Eye (tissue), 1 donor: ENCODE measurements around the gene SEMA6B.
A peak's percentile ranks its signal among the peaks of the same experiment; 100 is the strongest.
"Not testable (repeated sequence)": the region's sequence is repeated elsewhere in the genome, so short reads cannot be mapped to it uniquely, and the experiment has no call there.

ENCODE experiments used
- DNase-seq: peaks from one replicate; pipeline ENCODE4 v3.0.0-alpha.2; 2015

Gene SEMA6B, protein sequence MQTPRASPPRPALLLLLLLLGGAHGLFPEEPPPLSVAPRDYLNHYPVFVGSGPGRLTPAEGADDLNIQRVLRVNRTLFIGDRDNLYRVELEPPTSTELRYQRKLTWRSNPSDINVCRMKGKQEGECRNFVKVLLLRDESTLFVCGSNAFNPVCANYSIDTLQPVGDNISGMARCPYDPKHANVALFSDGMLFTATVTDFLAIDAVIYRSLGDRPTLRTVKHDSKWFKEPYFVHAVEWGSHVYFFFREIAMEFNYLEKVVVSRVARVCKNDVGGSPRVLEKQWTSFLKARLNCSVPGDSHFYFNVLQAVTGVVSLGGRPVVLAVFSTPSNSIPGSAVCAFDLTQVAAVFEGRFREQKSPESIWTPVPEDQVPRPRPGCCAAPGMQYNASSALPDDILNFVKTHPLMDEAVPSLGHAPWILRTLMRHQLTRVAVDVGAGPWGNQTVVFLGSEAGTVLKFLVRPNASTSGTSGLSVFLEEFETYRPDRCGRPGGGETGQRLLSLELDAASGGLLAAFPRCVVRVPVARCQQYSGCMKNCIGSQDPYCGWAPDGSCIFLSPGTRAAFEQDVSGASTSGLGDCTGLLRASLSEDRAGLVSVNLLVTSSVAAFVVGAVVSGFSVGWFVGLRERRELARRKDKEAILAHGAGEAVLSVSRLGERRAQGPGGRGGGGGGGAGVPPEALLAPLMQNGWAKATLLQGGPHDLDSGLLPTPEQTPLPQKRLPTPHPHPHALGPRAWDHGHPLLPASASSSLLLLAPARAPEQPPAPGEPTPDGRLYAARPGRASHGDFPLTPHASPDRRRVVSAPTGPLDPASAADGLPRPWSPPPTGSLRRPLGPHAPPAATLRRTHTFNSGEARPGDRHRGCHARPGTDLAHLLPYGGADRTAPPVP

DNA sequence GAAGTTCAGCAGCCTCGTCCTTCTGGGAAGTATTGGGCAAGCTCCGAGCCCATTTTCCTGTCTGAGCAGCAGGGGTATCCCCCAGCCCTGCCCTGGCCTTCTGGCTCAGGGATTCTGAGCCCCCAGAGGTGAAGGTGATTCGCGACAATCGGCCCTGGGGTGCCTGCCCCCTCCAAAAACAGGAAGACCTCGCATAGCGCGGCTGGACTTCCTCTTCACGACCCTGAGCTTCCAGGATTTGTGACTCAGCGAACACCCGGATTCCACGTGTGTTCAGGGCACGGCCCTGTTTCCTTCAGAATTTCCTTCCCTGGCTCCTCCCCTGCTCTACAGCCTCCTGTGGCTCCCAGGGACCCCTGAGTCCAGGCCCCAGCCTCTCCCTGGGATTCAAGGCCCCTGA lies at the start of gene SEMA6B:
SEMA6B (minus strand) TSS at position 116 of the 400 bp plus-strand sequence. CDS start 1,227 bp downstream, outside the sequence.
- DNase-seq = no peak

GRCh38 chr19:4606921-4607678 lies 47.6 kb upstream of the SEMA6B start:
- DNase-seq = peak; percentile 96

- no peak for DNase-seq
Observed at GRCh38 chr19:4606181-4606580, 46.7 kb upstream of the SEMA6B start.

- DNase-seq = no peak
Observed at GRCh38 chr19:4604912-4605311, 45.4 kb upstream of the SEMA6B start.

DNA sequence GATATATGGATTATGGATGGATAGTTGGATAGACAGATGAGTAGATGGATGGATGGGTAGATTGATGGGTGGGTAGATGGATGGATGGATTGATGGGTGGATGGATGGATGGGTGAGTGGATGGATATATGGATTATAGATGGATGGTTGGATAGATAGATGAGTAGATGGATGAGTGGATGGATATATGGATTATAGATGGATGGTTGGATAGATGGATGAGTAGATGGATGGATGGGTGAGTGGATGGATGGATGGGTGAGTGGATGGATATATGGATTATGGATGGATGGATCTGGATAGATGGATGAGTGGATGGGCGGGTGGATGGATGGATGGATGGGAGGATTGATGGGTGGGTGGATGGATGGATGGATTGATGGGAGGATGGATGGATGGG lies 43.4 kb upstream of the SEMA6B start:
- no peak for DNase-seq

GRCh38 chr19:4602173-4602788 lies 42.8 kb upstream of the SEMA6B start:
- no peak for DNase-seq

- no peak for DNase-seq
Observed at GRCh38 chr19:4600893-4601292, 41.4 kb upstream of the SEMA6B start.

DNA sequence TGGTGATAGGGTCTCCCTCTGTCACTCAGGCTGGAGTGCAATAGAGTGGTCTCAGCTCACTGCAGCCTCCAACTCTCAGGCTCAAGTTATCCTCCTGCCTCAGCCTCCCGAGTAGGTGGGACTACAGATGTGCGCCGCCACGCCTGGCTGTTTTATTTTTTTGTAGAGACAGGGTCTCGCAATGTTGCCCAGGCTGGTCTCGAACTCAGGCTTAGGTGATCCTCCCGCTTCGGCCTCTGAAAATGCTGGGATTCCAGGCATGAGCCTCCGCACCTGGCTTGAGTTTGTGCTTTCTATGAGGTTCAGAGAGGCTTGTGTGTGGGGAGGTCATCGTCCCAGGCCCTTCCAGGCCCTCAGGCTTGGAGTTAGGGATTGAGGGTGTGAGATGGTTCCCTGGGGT lies 40.6 kb upstream of the SEMA6B start:
- DNase-seq = no peak

DNA sequence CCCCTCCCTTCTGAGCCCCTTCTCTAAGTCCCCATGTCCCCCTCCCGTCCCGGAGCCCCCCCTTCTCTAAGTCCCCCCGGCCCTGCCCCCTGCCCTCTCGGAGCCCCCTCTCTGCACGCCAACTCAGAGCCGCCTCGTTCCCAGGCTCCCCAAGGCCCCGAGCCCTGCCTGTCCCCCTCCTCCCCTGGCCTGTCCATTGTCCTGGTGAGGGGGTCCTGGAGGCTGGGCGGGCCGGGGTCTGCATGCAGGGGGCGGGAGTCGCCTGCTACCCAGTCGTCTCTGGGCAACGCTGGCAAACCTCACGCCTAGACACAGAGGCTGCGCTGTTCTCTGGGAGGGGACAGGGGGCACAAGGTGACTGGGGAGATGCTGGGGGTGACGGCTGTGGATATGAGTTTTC lies 39.2 kb upstream of the SEMA6B start:
- peak; percentile 38 for DNase-seq

DNA sequence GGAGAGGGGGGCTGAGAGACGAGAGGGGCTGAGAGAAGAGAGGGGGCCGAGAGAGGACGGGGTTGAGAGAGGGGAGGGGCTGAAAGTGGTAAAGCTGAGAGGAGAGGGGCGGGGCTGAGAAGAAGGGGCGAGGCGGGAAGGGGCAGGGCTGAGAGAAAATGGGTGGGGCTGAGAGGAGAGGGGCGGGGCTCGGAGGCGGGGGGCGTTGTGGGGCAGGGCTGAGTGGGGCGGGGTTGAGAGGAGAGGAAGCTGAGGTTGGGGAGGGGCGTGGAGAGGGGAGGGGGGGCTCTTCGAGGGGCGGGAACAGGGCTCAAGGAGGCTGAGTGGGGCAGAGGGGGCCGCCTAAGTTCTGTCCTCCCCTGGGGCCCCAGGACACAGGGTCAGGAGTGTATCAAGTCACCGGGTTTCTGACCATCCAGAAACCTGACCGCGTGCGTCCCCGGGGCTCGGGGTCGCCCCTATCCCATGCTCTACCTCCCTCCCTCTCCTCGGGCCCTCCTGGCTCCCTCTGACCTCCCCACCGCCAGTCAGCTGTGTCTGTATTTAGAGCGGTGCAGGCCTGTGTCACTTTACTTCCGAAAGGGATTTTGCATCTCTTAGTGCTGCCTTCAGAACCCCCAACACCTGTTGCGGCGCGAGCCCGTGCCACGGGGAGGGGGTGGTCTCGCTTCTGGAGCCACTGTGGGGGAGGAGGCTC lies 38.6 kb upstream of the SEMA6B start:
- peak; percentile 76 for DNase-seq

DNA sequence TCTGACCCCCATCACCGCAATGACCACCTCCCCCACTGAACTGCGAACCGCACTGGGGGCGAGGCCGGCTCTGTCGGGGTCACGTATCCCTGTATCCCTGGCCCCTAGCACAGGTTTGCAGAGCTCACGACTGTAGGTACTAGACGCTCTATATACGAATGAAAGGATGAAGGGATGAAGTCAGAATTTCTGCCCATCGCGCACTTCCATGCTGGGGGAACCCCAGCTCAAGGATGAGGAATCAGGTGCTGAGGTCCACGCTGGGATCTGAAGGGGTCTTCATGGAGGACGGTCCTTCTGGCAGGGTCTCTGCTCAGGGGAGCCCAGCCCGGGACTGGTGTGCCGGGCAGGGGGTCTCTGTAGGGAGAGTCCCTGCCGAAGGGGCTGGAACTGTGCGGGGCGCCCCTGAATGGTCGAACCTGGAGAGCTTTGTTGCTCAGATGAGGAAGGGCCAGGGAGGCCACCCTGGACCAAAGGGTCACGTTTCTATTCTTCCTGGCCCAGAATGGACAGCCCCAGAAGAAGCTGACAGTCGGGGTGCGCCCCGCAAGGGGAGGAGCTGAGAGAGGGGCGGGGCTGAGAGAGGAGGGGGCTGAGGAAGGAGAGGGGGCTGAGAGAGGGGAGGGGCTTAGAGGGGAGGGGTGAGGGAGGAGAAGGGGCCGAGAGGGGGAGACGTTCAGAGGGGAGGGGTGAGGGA lies 37.9 kb upstream of the SEMA6B start:
- DNase-seq = no peak

GRCh38 chr19:4596033-4596904 lies 36.8 kb upstream of the SEMA6B start:
- peak; percentile 33 for DNase-seq

DNA sequence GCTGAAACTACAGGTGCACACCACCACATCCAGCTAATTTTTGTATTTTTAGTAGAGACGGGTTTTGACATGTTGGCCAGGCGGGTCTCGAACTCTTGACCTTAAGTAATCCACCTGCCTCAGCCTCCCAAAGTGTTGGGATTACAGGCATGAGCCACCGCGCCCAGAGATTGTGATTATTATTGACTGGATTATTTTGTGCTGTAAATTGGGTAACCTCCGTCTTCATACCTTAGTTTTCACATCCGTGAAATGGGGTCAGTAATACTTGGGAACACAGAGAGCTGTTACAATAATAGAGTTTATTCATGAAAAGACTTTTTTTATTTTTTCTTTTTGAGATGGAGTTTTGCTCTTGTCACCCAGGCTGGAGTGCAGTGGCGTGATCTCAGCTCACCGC lies 35.7 kb upstream of the SEMA6B start:
- not testable (repeated sequence) for DNase-seq

DNA sequence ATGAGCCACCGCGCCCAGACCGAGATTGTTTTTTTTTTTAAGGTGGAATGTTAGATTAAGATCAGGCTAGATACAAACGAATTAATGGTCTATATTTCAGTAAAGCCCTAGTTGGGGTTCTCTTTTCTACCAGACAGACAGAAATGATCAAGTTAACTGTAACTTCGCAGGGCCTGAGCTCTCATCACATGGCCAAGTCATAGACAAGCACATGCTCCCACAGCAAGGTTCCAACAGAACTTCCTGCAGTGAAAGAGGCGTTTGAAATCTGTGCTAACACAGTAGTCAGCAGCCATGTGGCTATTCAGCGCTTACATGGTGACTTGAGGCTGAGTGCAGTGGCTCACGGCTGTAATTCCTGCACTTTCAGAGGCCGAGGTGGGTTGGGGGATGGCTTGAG lies 34.7 kb upstream of the SEMA6B start:
- no peak for DNase-seq

DNA sequence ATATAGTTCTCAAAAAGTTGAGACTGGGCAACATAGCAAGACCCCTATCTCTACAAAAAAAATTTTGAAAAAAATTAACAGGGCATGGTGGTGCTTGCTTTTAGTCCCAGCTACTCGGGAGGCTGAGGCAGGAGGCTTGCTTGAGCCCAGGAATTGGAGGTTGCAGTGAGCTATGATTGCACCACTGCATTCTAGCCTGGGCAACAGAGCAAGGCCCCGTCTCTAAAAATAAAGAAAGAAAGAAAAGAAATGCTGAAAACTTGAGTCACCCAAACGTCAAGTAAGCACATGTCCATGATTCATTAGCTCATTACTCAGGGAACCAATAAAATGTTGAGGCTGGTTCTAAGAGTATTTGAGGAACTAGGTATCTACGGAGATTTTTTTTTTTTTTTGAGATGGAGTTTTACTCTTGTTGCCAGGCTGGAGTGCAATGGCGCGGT lies 33.9 kb upstream of the SEMA6B start:
- DNase-seq = no peak

GRCh38 chr19:4592445-4592844 lies 33.0 kb upstream of the SEMA6B start:
- DNase-seq = no peak

GRCh38 chr19:4591320-4591719 lies 31.8 kb upstream of the SEMA6B start:
- DNase-seq = no peak

- DNase-seq = no peak
Observed at GRCh38 chr19:4590559-4590958, 31.1 kb upstream of the SEMA6B start.

DNA sequence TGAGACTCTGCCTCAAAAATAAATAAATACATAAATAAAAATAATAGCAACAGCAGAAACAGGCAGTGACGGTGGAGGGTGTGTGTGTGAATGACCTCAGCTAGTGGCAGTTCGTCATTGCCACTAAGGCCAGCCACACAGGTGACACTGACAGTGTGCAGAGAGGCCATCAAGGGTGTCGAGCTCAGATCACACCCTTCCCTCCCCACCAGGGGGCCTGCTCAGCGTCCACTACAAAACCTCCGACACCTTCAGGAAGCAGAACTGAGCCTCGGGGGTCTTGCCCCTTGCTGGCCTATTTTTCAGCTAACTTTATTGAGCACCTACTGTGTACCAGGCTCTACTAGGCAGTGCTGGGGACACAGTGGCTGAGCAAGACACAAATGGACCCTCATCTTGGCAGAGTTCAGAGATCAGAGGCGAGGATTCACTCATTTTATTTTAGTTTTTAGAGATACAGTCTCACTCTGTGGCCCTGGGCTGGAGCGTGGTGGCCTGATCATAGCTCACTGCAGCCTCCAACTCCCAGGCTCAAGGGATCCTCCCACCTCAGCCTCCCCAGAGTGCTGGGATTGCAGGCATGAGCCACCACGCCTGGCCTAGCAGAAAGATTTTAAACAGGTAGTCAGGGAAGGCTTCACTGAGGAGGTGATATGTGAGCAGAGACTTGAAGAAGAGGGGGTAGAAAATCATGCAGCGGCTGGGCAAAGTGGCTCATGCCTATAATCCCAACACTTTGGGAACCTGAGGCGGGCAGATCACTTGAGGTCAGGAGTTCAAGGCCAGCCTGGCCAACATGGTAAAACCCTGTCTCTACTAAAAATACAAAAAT lies 30.3 kb upstream of the SEMA6B start:
- DNase-seq = no peak
